ENCODE data around the gene ZNF425. TPM values are rescaled to one million over a fixed set of nuclear protein-coding genes. Genes with fewer than 3 reads are reported as not detected.
"Not testable (repeated sequence)": the region's sequence is repeated elsewhere in the genome, so short reads cannot be mapped to it uniquely, and the experiment has no call there.

The ZNF425 gene
- total RNA-seq, 1 donor from 2014 or later, result 1.4 TPM

GRCh38 chr7:149133028-149133710, 7.0 kb upstream of the ZNF425 start:
- intact Hi-C loops (cut with micrococcal nuclease), result no loop called here

- intact Hi-C loops (cut with micrococcal nuclease), result no loop called here
Observed at GRCh38 chr7:149130572-149131198, 4.6 kb upstream of the ZNF425 start.

GRCh38 chr7:149126662-149127266, 640 bp upstream of the ZNF425 start:
- intact Hi-C loops (cut with micrococcal nuclease), result loop anchor here (1.0 to 10.0 kb wide), 10 partner anchors 21 to 588 kb away; partner anchors contain the start of genes EZH2, PDIA4, ZNF212 and ZNF282

GRCh38 chr7:149125189-149125862, 798 bp downstream of the ZNF425 start:
- intact Hi-C loops (cut with micrococcal nuclease), result loop anchor here (5.0 to 10.0 kb wide), 4 partner anchors 72 to 589 kb away; partner anchors contain the start of genes EZH2 and ZNF282

GRCh38 chr7:149109969-149110368, 16.2 kb downstream of the ZNF425 start:
- intact Hi-C loops (cut with micrococcal nuclease), result no loop called here

- intact Hi-C loops (cut with micrococcal nuclease), result no loop called here
Observed at GRCh38 chr7:149104749-149105148, 21.4 kb downstream of the ZNF425 start.

GRCh38 chr7:149104214-149104613, 21.9 kb downstream of the ZNF425 start:
- intact Hi-C loops (cut with micrococcal nuclease), result no loop called here

GRCh38 chr7:149103424-149103823, 22.7 kb downstream of the ZNF425 start:
- intact Hi-C loops (cut with micrococcal nuclease), result no loop called here

- intact Hi-C loops (cut with micrococcal nuclease), result no loop called here
Observed at GRCh38 chr7:149102666-149103065, 23.5 kb downstream of the ZNF425 start.

GRCh38 chr7:149100821-149101220, 25.3 kb downstream of the ZNF425 start:
- intact Hi-C loops (cut with micrococcal nuclease), result no loop called here

- intact Hi-C loops (cut with micrococcal nuclease), result no loop called here
Observed at GRCh38 chr7:149099058-149099457, 27.1 kb downstream of the ZNF425 start.

GRCh38 chr7:149097088-149097487, 29.0 kb downstream of the ZNF425 start:
- intact Hi-C loops (cut with micrococcal nuclease), result no loop called here

- intact Hi-C loops (cut with micrococcal nuclease), result no loop called here
Observed at GRCh38 chr7:149093228-149093627, 32.9 kb downstream of the ZNF425 start.

- intact Hi-C loops (cut with micrococcal nuclease), result not testable (repeated sequence)
Observed at GRCh38 chr7:149092244-149092643, 33.9 kb downstream of the ZNF425 start.

- intact Hi-C loops (cut with micrococcal nuclease), result loop anchor here (1.0 to 2.0 kb wide), 11 partner anchors 25 to 332 kb away; partner anchors contain the start of genes EZH2, PDIA4, ZNF212 and ZNF398
Observed at GRCh38 chr7:149090397-149091195, 35.5 kb downstream of the ZNF425 start, which contains the start of gene ZNF786. Gene ZNF786 (minus strand): TSS chr7:149090718. CDS start chr7:149090640, 78 bp downstream.

- intact Hi-C loops (cut with micrococcal nuclease), result no loop called here
Observed at GRCh38 chr7:149087376-149087775, 38.7 kb downstream of the ZNF425 start.

- intact Hi-C loops (cut with micrococcal nuclease), result no loop called here
Observed at GRCh38 chr7:149085866-149086265, 40.3 kb downstream of the ZNF425 start.

GRCh38 chr7:149084407-149084806, 41.7 kb downstream of the ZNF425 start:
- intact Hi-C loops (cut with micrococcal nuclease), result no loop called here

- intact Hi-C loops (cut with micrococcal nuclease), result no loop called here
Observed at GRCh38 chr7:149081914-149082313, 44.2 kb downstream of the ZNF425 start.

GRCh38 chr7:149077594-149077993, 48.5 kb downstream of the ZNF425 start:
- intact Hi-C loops (cut with micrococcal nuclease), result no loop called here

GRCh38 chr7:149075286-149075685, 50.8 kb downstream of the ZNF425 start:
- intact Hi-C loops (cut with micrococcal nuclease), result no loop called here
